Measurements from ENCODE around the gene C11orf65.
A peak's percentile ranks its signal among the peaks of the same experiment; 100 is the strongest.

DNA sequence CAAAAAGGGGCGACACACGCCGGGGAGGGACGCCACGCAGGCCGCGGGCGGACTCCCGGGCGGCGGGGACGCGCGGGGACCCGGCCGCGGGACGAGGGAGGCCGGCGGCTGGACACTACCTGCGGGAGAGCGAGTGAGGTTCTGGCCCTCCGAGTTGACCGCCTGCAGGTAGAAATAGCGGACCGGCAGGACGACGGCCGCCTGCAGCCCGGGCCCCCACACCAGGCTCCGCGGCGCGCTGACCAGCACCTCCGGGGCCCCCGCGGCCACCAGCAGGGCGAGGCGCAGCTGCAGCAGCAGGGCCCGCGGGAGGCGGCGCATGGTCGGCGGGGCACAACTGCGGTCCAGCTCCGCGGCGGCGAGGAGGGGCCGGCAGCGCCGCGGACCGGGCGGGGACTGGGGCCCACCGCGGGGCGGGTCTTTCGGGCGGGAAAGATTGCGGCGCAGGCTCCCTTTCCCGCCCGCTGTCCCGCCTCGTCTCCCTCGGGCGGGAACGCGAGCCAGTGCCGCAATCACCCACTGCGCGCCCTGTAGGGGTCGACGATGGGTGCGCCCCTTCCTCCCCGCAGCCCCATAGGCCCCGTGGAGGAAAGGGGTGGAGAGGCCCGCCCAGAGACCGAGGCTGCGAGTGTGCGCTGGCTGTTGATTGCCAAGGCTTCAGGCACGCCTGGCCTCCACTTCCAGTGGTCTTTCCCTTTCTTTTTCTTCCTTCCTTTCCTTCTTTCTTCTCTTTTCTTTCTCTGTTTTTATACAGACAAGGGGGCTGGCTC is 30.9 kb upstream of the C11orf65 start, which contains the start of gene POGLUT3:
- TF ChIP-seq, protein P1, sequence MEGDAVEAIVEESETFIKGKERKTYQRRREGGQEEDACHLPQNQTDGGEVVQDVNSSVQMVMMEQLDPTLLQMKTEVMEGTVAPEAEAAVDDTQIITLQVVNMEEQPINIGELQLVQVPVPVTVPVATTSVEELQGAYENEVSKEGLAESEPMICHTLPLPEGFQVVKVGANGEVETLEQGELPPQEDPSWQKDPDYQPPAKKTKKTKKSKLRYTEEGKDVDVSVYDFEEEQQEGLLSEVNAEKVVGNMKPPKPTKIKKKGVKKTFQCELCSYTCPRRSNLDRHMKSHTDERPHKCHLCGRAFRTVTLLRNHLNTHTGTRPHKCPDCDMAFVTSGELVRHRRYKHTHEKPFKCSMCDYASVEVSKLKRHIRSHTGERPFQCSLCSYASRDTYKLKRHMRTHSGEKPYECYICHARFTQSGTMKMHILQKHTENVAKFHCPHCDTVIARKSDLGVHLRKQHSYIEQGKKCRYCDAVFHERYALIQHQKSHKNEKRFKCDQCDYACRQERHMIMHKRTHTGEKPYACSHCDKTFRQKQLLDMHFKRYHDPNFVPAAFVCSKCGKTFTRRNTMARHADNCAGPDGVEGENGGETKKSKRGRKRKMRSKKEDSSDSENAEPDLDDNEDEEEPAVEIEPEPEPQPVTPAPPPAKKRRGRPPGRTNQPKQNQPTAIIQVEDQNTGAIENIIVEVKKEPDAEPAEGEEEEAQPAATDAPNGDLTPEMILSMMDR (IDR thresholded peaks at IDR 0.05; ENCODE audit: insufficient read depth, low read length): no peak
- TF ChIP-seq, protein P2, sequence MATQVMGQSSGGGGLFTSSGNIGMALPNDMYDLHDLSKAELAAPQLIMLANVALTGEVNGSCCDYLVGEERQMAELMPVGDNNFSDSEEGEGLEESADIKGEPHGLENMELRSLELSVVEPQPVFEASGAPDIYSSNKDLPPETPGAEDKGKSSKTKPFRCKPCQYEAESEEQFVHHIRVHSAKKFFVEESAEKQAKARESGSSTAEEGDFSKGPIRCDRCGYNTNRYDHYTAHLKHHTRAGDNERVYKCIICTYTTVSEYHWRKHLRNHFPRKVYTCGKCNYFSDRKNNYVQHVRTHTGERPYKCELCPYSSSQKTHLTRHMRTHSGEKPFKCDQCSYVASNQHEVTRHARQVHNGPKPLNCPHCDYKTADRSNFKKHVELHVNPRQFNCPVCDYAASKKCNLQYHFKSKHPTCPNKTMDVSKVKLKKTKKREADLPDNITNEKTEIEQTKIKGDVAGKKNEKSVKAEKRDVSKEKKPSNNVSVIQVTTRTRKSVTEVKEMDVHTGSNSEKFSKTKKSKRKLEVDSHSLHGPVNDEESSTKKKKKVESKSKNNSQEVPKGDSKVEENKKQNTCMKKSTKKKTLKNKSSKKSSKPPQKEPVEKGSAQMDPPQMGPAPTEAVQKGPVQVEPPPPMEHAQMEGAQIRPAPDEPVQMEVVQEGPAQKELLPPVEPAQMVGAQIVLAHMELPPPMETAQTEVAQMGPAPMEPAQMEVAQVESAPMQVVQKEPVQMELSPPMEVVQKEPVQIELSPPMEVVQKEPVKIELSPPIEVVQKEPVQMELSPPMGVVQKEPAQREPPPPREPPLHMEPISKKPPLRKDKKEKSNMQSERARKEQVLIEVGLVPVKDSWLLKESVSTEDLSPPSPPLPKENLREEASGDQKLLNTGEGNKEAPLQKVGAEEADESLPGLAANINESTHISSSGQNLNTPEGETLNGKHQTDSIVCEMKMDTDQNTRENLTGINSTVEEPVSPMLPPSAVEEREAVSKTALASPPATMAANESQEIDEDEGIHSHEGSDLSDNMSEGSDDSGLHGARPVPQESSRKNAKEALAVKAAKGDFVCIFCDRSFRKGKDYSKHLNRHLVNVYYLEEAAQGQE (IDR thresholded peaks at IDR 0.05; ENCODE audit: insufficient replicate concordance, low read depth): peak; percentile 10

All from HL-60 (cell line).